Sciatic nerve (tissue), 2 donors: ENCODE measurements around the gene MSMB. TPM values are rescaled to one million over a fixed set of nuclear protein-coding genes. Genes with fewer than 3 reads are reported as not detected.
"Not testable (repeated sequence)": the region's sequence is repeated elsewhere in the genome, so short reads cannot be mapped to it uniquely, and the experiment has no call there.

Experiments
- ATAC-seq: fragments of 200-7000 bp; cut with Tn5 transposase; one replicate; pipeline ENCODE4 v1.9.1; 2020; ENCODE audit warnings: mild to moderate bottlenecking, moderate library complexity
- DNase-seq: peaks from one replicate; pipeline ENCODE4 v3.0.0-alpha.2; 2020; ENCODE audit warnings: low spot score
- intact Hi-C: fragments of 100-400 bp; cut with DNase I; formaldehyde crosslinking; loops from one replicate; pipeline ENCODE4 v1.14.2; 2022
- total RNA-seq: library from RNA; stranded (reverse); fragmentation: NEBNext Ultra II Directional; extraction: Animal tissue kit (Norgen Biotek cat#: 25700); gene quantifications from one replicate; pipeline ENCODE4 v1.2.1, GENCODE V29; 2021
- donor health status: DM: no; HTN: no; CAD: no.
- donor health status: DM: no; HTN: no; CAD: no.

MSMB gene
- total RNA-seq, 1 donor from 2014 or later, result not detected

GRCh38 chr10:45983538-45984186, 62.4 kb downstream of the MSMB start:
- DNase-seq, intact Hi-C loops: not testable (repeated sequence)
- ATAC-seq, result peak; percentile 62

Other genes with a start within 250 kb of the MSMB start
- 30.5 TPM for gene AGAP4, start 198.8 kb downstream of the MSMB start, total RNA-seq
- 30.8 TPM for gene TIMM23, start 73.8 kb downstream of the MSMB start, total RNA-seq
- 146 TPM for gene NCOA4, start 15.6 kb downstream of the MSMB start, total RNA-seq
- gene ANTXRL, start 240.7 kb upstream of the MSMB start, total RNA-seq, result not detected